ENCODE results near the gene GATAD2A. TPM values are rescaled to one million over a fixed set of nuclear protein-coding genes. Genes with fewer than 3 reads are reported as not detected.

Gene GATAD2A
- total and polyA plus RNA-seq, 9 of the 15 experiments (the other 6 are each of a cell fraction or from before 2014, with no cell fraction given): 2.4 to 226 (median 44.2) TPM

DNA sequence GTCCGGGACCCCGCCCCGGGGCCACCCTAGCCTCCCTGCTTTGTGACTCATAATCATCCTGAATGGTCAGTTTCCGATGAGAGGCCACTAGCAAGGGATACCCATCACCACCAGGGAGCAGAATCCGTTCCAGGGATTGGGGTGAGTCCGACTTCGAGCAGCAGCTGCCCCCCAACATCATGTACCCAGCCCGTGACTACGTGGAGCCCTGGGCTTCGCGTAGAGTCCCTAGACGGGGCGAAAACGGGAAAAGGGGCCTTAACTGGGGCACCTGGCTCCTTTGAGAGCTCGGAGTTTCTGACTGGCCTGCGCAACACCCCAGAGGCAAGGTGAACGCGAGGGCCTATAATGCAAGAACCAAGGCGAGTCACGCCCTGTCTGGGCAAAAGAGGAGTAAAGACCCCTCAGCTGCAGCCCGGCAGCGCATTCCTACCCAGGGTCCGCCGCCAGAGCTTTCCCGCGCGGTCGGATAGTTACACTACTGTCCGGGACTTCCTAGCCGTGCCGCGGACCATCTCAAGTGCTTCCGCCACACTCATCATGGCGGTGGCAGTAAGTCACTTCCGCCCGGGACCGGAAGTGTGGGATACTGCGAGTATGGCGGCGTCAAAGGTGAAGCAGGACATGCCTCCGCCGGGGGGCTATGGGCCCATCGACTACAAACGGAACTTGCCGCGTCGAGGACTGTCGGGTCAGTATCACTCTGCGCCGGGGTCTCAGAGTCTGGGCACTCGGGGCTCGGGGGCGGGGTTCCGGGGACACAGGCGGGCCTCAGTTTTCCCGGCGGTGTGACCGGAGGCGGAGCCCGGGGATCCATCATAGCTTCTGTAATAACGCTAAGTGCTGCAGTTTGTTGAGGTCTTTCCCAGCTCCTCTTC lies 110.4 kb downstream of the GATAD2A start, which contains the start of gene NDUFA13 (continued):
- TF ChIP-seq, protein P1, sequence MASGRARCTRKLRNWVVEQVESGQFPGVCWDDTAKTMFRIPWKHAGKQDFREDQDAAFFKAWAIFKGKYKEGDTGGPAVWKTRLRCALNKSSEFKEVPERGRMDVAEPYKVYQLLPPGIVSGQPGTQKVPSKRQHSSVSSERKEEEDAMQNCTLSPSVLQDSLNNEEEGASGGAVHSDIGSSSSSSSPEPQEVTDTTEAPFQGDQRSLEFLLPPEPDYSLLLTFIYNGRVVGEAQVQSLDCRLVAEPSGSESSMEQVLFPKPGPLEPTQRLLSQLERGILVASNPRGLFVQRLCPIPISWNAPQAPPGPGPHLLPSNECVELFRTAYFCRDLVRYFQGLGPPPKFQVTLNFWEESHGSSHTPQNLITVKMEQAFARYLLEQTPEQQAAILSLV (tag; IDR thresholded peaks at IDR 0.05): no peak
- no peak for TF ChIP-seq ZBTB1 (CRISPR knock-in tag; IDR thresholded peaks at IDR 0.05; ENCODE audit: borderline replicate concordance, low read depth)
- no peak for TF ChIP-seq MTA2 (IDR thresholded peaks at IDR 0.05; ENCODE audit: low read depth)
- no peak for TF ChIP-seq PRMT5 (CRISPR knock-in tag; IDR thresholded peaks at IDR 0.05)
- TF ChIP-seq HDAC6 (IDR thresholded peaks at IDR 0.05; ENCODE audit: low read depth, low read length): no peak
- TF ChIP-seq EHMT2 (IDR thresholded peaks at IDR 0.05): no peak
- TF ChIP-seq ZFP30 (CRISPR knock-in tag; IDR thresholded peaks at IDR 0.05; ENCODE audit: borderline replicate concordance): no peak
- no peak for TF ChIP-seq MCM7 (IDR thresholded peaks at IDR 0.05)
- TF ChIP-seq, protein P2, sequence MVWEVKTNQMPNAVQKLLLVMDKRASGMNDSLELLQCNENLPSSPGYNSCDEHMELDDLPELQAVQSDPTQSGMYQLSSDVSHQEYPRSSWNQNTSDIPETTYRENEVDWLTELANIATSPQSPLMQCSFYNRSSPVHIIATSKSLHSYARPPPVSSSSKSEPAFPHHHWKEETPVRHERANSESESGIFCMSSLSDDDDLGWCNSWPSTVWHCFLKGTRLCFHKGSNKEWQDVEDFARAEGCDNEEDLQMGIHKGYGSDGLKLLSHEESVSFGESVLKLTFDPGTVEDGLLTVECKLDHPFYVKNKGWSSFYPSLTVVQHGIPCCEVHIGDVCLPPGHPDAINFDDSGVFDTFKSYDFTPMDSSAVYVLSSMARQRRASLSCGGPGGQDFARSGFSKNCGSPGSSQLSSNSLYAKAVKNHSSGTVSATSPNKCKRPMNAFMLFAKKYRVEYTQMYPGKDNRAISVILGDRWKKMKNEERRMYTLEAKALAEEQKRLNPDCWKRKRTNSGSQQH (CRISPR knock-in tag; IDR thresholded peaks at IDR 0.05): no peak
- peak; percentile 70; the same call in 1 of the 2 replicates for TF ChIP-seq PML (IDR thresholded peaks at IDR 0.05; ENCODE audit: low read length)
- no peak for TF ChIP-seq HLTF (IDR thresholded peaks at IDR 0.05)
- no peak for TF ChIP-seq ZNF274 (IDR thresholded peaks at IDR 0.05; ENCODE audit: borderline replicate concordance, low read depth, low read length)
- TF ChIP-seq ZNF239 (CRISPR knock-in tag; IDR thresholded peaks at IDR 0.05): no peak
- peak; percentile 35; the same call in 1 of the 2 replicates for TF ChIP-seq GTF2A2 (tag; IDR thresholded peaks at IDR 0.05)
- TF ChIP-seq ZNF212 (CRISPR knock-in tag; IDR thresholded peaks at IDR 0.05): no peak
- TF ChIP-seq BDP1 (IDR thresholded peaks at IDR 0.05; ENCODE audit: insufficient read depth, insufficient read length): no peak
- no peak for TF ChIP-seq MTF1 (CRISPR knock-in tag; IDR thresholded peaks at IDR 0.05; ENCODE audit: borderline replicate concordance)
- peak; percentile 60; the same call in 1 of the 2 replicates for TF ChIP-seq SIN3B (IDR thresholded peaks at IDR 0.05; ENCODE audit: low read depth)
- no peak for TF ChIP-seq HDAC8 (tag; IDR thresholded peaks at IDR 0.05)
- TF ChIP-seq ZNF174 (CRISPR knock-in tag; IDR thresholded peaks at IDR 0.05): no peak
- no peak for TF ChIP-seq BRD9 (IDR thresholded peaks at IDR 0.05; ENCODE audit: low read depth, partially characterized antibody)
- TF ChIP-seq NR4A1 (CRISPR knock-in tag; IDR thresholded peaks at IDR 0.05): no peak
- TF ChIP-seq NR4A1 (tag; IDR thresholded peaks at IDR 0.05): 0 out of 2 replicates have a peak, but pooled peaks have one; percentile 32
- peak; percentile 96 for TF ChIP-seq HCFC1 (IDR thresholded peaks at IDR 0.05; ENCODE audit: low read depth, low read length)
- TF ChIP-seq KAT2B (IDR thresholded peaks at IDR 0.05; ENCODE audit: low read depth, low read length): no peak
- no peak for TF ChIP-seq RCOR1 (IDR thresholded peaks at IDR 0.05; ENCODE audit: borderline replicate concordance in 1 of 2, low read depth in 2 of 2, low read length in 2 of 2)
- peak; percentile 92 for TF ChIP-seq ESRRA (IDR thresholded peaks at IDR 0.05; ENCODE audit: borderline replicate concordance, low read depth)
- TF ChIP-seq RHOXF2B (CRISPR knock-in tag; conservative IDR thresholded peaks at IDR 0.05): no peak
- no peak for TF ChIP-seq ZNF41 (CRISPR knock-in tag; conservative IDR thresholded peaks at IDR 0.05)
